Karpas-422 (cell line): ENCODE data around the gene DNAJB12. TPM values are rescaled to one million over a fixed set of nuclear protein-coding genes. Genes with fewer than 3 reads are reported as not detected.

Experiments
- DNase-seq: peaks from one replicate; pipeline ENCODE4 v3.0.0-alpha.2; 2015
- H2AFZ ChIP-seq: fragments of 200-600 bp; sonication (generic); 2 replicates; pipeline ENCODE4 v1.6.1; 2014; ENCODE audit warnings: antibody characterized with exemption, low read length, mixed read lengths
- H3K27ac ChIP-seq: fragments of 200-600 bp; sonication (generic); 2 replicates; pipeline ENCODE4 v1.5.1; 2014; ENCODE audit warnings: mild to moderate bottlenecking, low read length, moderate library complexity
- H3K27me3 ChIP-seq: fragments of 200-600 bp; sonication (generic); 2 replicates; pipeline ENCODE4 v1.6.1; 2014; ENCODE audit warnings: low read length, mixed read lengths
- H3K36me3 ChIP-seq: fragments of 200-600 bp; sonication (generic); 2 replicates; pipeline ENCODE4 v1.6.1; 2014; ENCODE audit warnings: low read length, mixed read lengths; ENCODE audit not compliant: insufficient read depth
- H3K4me1 ChIP-seq: fragments of 200-600 bp; sonication (generic); 2 replicates; pipeline ENCODE4 v1.6.1; 2014; ENCODE audit warnings: mild to moderate bottlenecking, low read length, mixed read lengths
- H3K4me2 ChIP-seq: fragments of 200-600 bp; sonication (generic); 2 replicates; pipeline ENCODE4 v1.6.1; 2014; ENCODE audit warnings: low read length, low read depth, mild to moderate bottlenecking; ENCODE audit not compliant: poor library complexity, severe bottlenecking
- H3K4me3 ChIP-seq: fragments of 200-600 bp; sonication (generic); 2 replicates; pipeline ENCODE4 v1.5.1; 2014; ENCODE audit warnings: mild to moderate bottlenecking, antibody characterized with exemption, low read length, mixed read lengths
- H3K79me2 ChIP-seq: fragments of 200-600 bp; sonication (generic); 2 replicates; pipeline ENCODE4 v1.6.1; 2014; ENCODE audit warnings: mild to moderate bottlenecking, low read length, mixed read lengths
- H3K9ac ChIP-seq: fragments of 200-600 bp; sonication (generic); 2 replicates; pipeline ENCODE4 v1.6.0; 2014; ENCODE audit warnings: low read length
- H3K9me2 ChIP-seq: fragments of 200-600 bp; sonication (generic), shearing (Covaris generic); replicated peaks from 2 replicates; pipeline ENCODE4 v1.6.0; 2014; ENCODE audit warnings: mild to moderate bottlenecking, low read length, moderate library complexity; ENCODE audit not compliant: insufficient read depth
- H3K9me3 ChIP-seq: fragments of 300-700, 200-600 bp; sonication (generic); 2 replicates; pipeline ENCODE4 v1.6.1; 2014; ENCODE audit warnings: low read length, mixed read lengths
- H4K20me1 ChIP-seq: fragments of 200-600 bp; sonication (generic); 2 replicates; pipeline ENCODE4 v1.6.1; 2014; ENCODE audit warnings: mild to moderate bottlenecking, antibody characterized with exemption, low read length, low read depth; ENCODE audit not compliant: insufficient read depth
- total RNA-seq: library from RNA; depleted of rRNA; stranded (reverse); fragments of >200 nt; shearing (Covaris generic); gene quantifications from 2 replicates; pipeline ENCODE4 v1.2.3, GENCODE V29; 2014; ENCODE audit warnings: low replicate concordance

DNAJB12 gene
- total RNA-seq, 1 experiment from 2014 or later: 36.1 TPM

DNA sequence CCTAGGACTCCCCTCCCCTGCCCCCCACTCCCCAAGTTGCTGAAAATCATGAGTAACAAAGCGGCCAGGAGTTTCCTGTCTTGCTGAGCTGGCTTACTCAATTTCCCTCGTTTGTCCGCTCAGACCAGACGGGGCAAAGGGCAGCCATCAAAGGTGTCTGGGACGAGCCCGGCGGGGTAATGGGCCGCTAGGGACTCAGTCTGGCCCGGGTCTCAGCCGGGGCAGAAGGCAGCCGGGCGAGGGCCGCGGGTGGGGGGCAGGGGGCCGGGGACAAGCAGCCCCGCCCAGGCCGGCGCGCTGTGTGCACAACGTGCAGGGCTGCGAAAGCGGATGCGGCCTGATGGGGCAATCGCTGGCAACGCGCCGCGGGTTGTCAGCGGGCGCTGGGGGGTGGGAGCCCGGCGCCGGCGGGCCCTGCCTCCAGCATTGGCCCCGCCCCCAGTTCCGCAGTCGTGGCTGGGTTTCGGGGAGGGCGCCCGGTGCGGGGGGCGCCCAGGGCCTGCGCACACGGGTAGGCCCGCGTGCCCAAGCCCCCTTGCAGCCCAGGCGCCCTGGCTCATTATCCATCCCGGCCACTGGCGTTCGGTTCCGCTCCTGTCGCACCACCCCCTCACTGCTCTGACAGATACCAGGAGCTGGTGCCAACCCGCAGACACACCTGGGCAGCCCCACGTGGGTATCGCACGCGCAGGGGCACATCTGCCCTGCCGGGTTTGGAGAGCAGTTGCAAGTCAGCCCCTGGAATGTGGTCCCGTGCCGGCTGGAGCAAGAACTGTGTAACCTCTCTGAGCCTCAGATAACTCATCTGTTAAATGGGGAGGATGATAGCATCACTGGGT is 35.1 kb downstream of the DNAJB12 start:
- peak overlapping the region; percentile 14; the same call in 1 of the 2 replicates for H2AFZ ChIP-seq
- H3K4me1 ChIP-seq: peaks cover 68% of the 10 kb centered on the region
- no peaks in the 10 kb centered on the region for H4K20me1 ChIP-seq
- no peaks in the 10 kb centered on the region for H3K27me3 ChIP-seq
- no peaks in the 10 kb centered on the region for H3K9me2 ChIP-seq
- peak; percentile 97 for DNase-seq
- no peaks in the 10 kb centered on the region for H3K9me3 ChIP-seq
- H3K4me2 ChIP-seq: peak overlapping the region; percentile 89
- peak overlapping the region; percentile 70 for H3K4me3 ChIP-seq
- H3K36me3 ChIP-seq: no peaks in the 10 kb centered on the region
- peak overlapping the region; percentile 87 for H3K9ac ChIP-seq
- no peaks in the 10 kb centered on the region for H3K79me2 ChIP-seq
- peak overlapping the region; percentile 100 for H3K27ac ChIP-seq

DNA sequence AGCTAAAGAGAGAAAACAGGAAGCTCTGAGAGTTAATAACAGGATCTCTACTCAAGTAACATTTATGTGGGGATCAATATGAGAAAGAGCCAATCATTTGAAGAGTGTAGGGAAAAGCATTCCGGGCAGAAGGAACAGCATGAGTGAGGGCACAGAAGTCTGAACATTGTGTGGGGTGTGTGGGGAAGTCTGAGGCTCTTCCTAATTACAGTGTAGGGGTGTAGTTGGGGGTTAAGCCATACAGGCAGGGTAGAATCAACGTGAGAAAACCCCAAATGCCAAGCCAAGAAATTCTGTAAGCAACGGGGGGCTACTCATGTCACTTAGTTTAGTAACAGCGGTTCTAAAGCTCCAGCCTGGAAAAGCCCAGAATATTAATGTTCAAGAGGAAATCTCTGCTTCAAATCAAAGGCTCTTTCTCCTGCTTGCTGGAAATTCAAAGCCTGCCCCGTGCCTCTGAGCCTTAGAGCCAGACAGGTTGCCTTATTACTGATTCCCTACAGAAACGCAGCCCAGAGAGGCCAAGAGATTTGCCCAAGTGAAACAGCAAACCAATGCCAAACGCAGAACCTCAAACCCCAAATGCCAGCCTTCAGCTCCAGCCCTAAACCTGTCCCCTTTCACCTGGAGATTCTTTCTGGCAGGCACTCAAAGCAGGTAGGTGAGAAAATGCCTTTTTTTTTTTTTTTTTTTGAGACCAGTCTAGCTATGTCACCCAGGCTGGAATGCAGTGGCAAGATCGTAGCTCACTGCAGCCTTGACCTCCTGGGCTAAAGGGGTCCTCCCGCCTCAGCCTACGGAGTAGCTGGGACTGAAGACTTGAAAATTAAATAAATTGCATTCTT is 36.1 kb downstream of the DNAJB12 start:
- H2AFZ ChIP-seq: 0 out of 2 replicates have a peak overlapping the region, but pooled peaks have one; percentile 14
- H3K27me3 ChIP-seq: no peaks in the 10 kb centered on the region
- no peak for DNase-seq
- H3K4me3 ChIP-seq: peak overlapping the region; percentile 70
- no peaks in the 10 kb centered on the region for H3K9me3 ChIP-seq
- peak overlapping the region; percentile 89 for H3K4me2 ChIP-seq
- peak overlapping the region; percentile 87 for H3K9ac ChIP-seq
- no peaks in the 10 kb centered on the region for H4K20me1 ChIP-seq
- H3K9me2 ChIP-seq: no peaks in the 10 kb centered on the region
- H3K79me2 ChIP-seq: no peaks in the 10 kb centered on the region
- H3K4me1 ChIP-seq: peaks cover 59% of the 10 kb centered on the region
- no peaks in the 10 kb centered on the region for H3K36me3 ChIP-seq
- peak overlapping the region; percentile 100 for H3K27ac ChIP-seq

DNA sequence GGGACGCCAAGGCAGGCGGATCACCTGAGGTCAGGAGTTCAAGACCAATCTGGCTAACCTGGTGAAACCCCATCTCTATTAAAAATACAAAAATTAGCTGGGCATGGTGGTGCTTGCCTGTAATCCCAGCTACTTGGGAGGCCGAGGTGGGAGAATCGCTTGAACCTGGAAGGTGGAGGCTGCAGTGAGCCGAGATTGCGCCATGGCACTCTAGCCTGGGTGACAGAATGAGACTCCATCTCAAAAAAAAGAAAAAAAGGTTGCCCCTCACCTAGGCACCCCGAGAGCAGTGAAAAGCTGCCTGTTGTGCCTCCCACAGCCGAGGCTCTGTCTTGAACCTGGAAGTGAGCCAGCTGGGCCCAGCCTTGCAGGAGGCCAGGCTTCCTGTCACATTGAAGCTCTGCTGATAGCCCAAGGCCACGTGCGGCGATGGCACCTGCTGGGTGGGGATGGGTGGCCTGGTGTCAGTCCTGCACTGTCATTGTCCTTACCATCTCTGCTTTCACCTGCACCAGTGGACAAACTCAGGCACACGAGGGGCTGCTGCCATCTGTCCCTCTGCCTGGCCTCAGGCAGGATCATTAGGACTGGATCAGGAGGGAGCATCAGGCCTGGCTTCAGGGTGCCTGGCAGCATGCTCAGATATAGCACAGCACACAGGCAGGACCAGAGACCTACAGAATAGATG is 37.8 kb downstream of the DNAJB12 start:
- Histone ChIP-seq H2AFZ (no peak overlapping the region), H3K9ac (no peak overlapping the region), H3K79me2 (no peaks in the 10 kb centered on the region), H3K27me3 (no peaks in the 10 kb centered on the region), H4K20me1 (no peaks in the 10 kb centered on the region), H3K9me3 (no peaks in the 10 kb centered on the region), H3K9me2 (no peaks in the 10 kb centered on the region), H3K4me1 (peaks cover 42% of the 10 kb centered on the region), H3K4me3 (no peak overlapping the region), H3K4me2 (no peak overlapping the region), H3K36me3 (no peaks in the 10 kb centered on the region), H3K27ac (no peak overlapping the region)
- DNase-seq: no peak

DNA sequence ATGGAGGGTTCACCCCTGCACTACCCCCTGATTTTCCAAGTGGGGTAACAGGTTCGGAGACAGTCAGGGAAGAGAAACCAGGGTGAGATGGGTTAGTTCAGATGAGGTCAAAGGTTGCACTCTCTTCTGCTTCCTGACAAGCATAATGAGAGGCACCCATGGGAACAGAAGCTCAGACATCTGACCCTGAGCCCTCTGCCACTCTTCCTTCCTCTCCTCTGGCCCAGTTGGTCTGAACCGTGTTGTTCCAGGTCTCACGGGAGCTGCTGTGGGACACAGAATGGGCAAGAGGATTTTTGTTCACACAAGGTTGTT is 38.4 kb downstream of the DNAJB12 start:
- H3K4me2 ChIP-seq: no peak overlapping the region
- H3K4me3 ChIP-seq: no peak overlapping the region
- H3K9ac ChIP-seq: no peak overlapping the region
- H3K79me2 ChIP-seq: no peaks in the 10 kb centered on the region
- no peaks in the 10 kb centered on the region for H3K9me2 ChIP-seq
- H3K36me3 ChIP-seq: no peaks in the 10 kb centered on the region
- no peaks in the 10 kb centered on the region for H3K9me3 ChIP-seq
- no peak overlapping the region for H3K27ac ChIP-seq
- peaks cover 36% of the 10 kb centered on the region for H3K4me1 ChIP-seq
- H2AFZ ChIP-seq: no peak overlapping the region
- no peaks in the 10 kb centered on the region for H4K20me1 ChIP-seq
- DNase-seq: no peak
- no peaks in the 10 kb centered on the region for H3K27me3 ChIP-seq

DNA sequence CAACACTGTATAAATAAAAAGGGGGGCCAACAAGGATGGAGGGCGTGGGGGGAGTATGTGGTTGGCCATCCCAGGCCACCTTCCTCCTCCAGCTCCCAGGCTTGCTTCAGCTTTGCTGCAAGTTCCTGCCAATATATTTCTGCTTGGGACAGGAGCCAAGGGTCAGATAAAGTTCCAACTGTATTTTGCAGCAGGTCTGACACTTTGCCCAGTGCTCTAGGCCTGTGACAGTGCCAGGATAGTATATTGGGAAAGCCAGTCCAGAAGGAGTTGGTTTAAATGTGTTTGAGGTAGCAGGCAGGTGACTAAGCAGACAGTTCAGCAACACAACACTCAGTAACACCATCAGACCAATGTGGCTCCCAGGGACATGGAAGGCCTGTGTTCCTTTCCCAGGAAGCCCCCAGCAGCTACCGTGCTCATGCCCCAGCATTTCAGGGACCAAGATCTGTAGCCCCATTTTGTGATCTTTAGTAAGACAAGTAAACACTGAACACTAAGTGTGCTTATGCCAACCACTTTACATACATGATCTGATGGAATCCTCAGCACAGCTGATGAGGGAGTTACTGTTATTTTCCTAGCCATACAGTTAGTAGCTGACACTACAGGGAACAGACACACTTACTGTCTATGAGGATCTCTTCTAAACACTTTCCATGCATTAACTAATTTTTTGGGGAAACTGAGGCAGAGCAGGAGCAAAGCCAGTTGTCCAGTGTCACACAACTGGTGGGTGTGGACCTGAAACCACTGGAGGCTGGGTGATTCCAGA is 38.9 kb downstream of the DNAJB12 start:
- H3K27ac ChIP-seq: no peak overlapping the region
- no peaks in the 10 kb centered on the region for H3K27me3 ChIP-seq
- no peak overlapping the region for H2AFZ ChIP-seq

DNA sequence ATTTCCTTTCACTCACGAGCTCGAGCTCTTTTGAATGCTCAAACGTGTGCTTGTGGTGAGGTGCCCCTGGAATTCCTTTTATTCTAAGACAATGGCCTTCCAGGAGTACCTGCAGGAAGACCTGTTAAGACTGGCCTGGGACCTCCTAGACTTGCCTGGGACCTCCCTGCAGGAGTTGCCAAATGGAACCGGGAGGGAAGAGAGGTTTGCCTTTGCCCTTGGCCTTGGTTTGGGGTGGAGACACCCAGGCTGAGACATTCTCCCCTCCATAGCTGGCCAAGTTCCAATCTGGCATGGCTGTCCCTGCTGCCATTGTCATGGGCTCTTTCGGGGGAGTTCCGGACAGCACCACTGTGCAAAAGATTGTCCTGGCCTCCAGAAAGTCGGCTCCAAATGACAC is 39.7 kb downstream of the DNAJB12 start:
- Histone ChIP-seq H3K4me3 (no peak overlapping the region), H3K4me1 (peaks cover 24% of the 10 kb centered on the region), H3K27ac (no peak overlapping the region), H3K36me3 (no peaks in the 10 kb centered on the region), H3K27me3 (no peaks in the 10 kb centered on the region), H3K9me3 (no peaks in the 10 kb centered on the region), H3K9ac (no peak overlapping the region), H3K79me2 (no peaks in the 10 kb centered on the region), H4K20me1 (no peaks in the 10 kb centered on the region), H3K4me2 (no peak overlapping the region), H3K9me2 (no peaks in the 10 kb centered on the region), H2AFZ (no peak overlapping the region)
- peak; percentile 40 for DNase-seq

More for the DNA sequence above, 38.9 kb downstream of the DNAJB12 start:
- DNase-seq: no peak
- no peak overlapping the region for H3K9ac ChIP-seq
- H4K20me1 ChIP-seq: no peaks in the 10 kb centered on the region
- no peak overlapping the region for H3K4me2 ChIP-seq
- no peaks in the 10 kb centered on the region for H3K9me2 ChIP-seq
- no peaks in the 10 kb centered on the region for H3K9me3 ChIP-seq
- H3K36me3 ChIP-seq: no peaks in the 10 kb centered on the region
- no peak overlapping the region for H3K4me3 ChIP-seq
- peaks cover 31% of the 10 kb centered on the region for H3K4me1 ChIP-seq
- no peaks in the 10 kb centered on the region for H3K79me2 ChIP-seq

DNA sequence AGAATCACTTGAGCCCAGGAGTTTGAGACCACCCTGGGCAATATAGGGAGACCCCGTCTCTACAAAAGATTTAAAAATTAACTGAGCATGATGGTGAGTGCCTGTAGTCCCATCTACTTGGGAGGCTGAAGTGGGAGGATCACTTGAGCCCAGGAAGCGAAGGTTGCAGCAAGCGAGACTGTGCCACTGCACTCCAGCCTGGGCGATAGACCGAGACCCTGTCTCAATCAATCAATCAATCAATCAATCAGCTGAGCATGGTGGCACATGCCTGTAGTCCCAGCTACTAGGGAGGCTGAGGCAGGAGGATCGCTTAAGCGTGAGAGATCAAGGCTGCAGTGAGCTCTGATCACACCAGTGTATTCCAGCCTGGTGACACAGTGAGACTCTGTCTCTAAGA is 40.5 kb downstream of the DNAJB12 start:
- H3K79me2 ChIP-seq: no peaks in the 10 kb centered on the region
- H3K4me3 ChIP-seq: no peak overlapping the region
- no peaks in the 10 kb centered on the region for H3K9me2 ChIP-seq
- no peak overlapping the region for H3K27ac ChIP-seq
- H3K9me3 ChIP-seq: no peaks in the 10 kb centered on the region
- DNase-seq: no peak
- no peak overlapping the region for H3K4me2 ChIP-seq
- H3K36me3 ChIP-seq: no peaks in the 10 kb centered on the region
- H3K27me3 ChIP-seq: no peaks in the 10 kb centered on the region
- no peak overlapping the region for H2AFZ ChIP-seq
- H4K20me1 ChIP-seq: no peaks in the 10 kb centered on the region
- peaks cover 17% of the 10 kb centered on the region for H3K4me1 ChIP-seq
- H3K9ac ChIP-seq: no peak overlapping the region
